NT2/D1 (cell line): ENCODE results near the gene RNF121.
"Not testable (repeated sequence)": the region's sequence is repeated elsewhere in the genome, so short reads cannot be mapped to it uniquely, and the experiment has no call there.

ENCODE experiments used
- DNase-seq: peaks from one replicate; pipeline ENCODE4 v3.0.0-alpha.2; 2011; ENCODE audit warnings: low read depth, low spot score
- H3K27me3 ChIP-seq: 2 replicates; pipeline ENCODE4 v1.6.0; 2011; ENCODE audit warnings: mild to moderate bottlenecking; ENCODE audit not compliant: insufficient read length, insufficient read depth
- H3K36me3 ChIP-seq: 2 replicates; pipeline ENCODE4 v1.6.1; 2011; ENCODE audit warnings: mild to moderate bottlenecking, low read length, mixed read lengths; ENCODE audit not compliant: insufficient read depth, insufficient read length
- H3K4me1 ChIP-seq: 2 replicates; pipeline ENCODE4 v1.5.1; 2011; ENCODE audit not compliant: insufficient read depth, insufficient read length
- H3K4me3 ChIP-seq: 2 replicates; pipeline ENCODE4 v1.5.1; 2011; ENCODE audit warnings: low read depth; ENCODE audit not compliant: insufficient read length
- H3K9ac ChIP-seq: 2 replicates; pipeline ENCODE4 v1.6.0; 2011; ENCODE audit warnings: low read depth; ENCODE audit not compliant: insufficient read length
- H3K9me3 ChIP-seq: 2 replicates; pipeline ENCODE4 v1.5.1; 2011; ENCODE audit warnings: mild to moderate bottlenecking, low read length; ENCODE audit not compliant: insufficient read depth
- SUZ12 ChIP-seq: IDR thresholded peaks from 2 replicates; pipeline ENCODE4 v1.6.1; 2011; ENCODE audit not compliant: insufficient read length, insufficient read depth; ENCODE audit errors: extremely low read depth
- YY1 ChIP-seq: IDR thresholded peaks from 2 replicates; pipeline ENCODE4 v1.6.1; 2011; ENCODE audit not compliant: insufficient read length, insufficient read depth
- ZNF274 ChIP-seq: IDR thresholded peaks from 2 replicates; pipeline ENCODE4 v1.6.1; 2011; ENCODE audit warnings: mild to moderate bottlenecking, low read depth, low read length

The RNF121 gene

DNA sequence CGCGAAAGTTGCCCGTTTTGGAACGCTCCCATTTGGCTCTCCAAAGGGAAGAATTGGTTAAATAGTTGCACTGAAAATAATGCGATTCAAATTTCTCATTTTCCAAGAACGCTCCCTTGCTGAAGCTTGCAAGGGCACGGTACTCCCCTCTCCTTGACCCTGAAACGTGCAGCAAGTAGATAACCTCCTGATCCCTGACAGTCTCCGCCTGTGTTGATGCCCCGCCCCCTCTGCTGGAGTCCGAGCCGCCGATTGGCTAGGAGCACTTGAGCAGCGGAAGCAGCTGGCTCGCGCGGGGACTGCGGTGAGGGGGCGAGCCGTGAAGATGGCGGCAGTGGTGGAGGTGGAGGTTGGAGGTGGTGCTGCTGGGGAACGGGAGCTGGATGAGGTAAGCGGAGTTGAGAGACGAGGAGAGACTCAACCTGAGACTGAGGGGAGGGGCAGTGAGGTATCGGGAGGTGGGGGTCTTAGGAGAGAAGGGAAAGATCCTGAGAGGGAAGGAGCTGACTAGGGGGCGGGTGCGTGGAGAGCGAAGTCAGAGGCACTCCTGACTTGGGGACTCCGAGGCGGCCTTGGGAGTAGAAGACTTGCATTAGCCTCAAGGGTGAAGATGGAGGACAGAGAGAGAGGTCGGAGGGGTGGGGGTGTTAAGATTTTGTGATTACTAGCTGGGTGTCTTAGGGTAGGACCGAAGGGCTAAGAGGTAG, at the start of gene RNF121:
Gene RNF121 (plus strand): TSS at position 310 of the 707 bp plus-strand sequence. CDS start 16 bp downstream, at position 326.
- Histone ChIP-seq H3K4me1 (no peaks in the 10 kb centered on the region), H3K27me3 (no peaks in the 10 kb centered on the region), H3K9me3 (no peaks in the 10 kb centered on the region), H3K4me3 (peak within 1 kb of the TSS; percentile 92), H3K36me3 (peaks cover 19% of the 10 kb centered on the region), H3K9ac (peak within 1 kb of the TSS; percentile 74)
- TF ChIP-seq YY1 (peak; percentile 80), SUZ12 (no peak)
- DNase-seq, result peak; percentile 94

DNA sequence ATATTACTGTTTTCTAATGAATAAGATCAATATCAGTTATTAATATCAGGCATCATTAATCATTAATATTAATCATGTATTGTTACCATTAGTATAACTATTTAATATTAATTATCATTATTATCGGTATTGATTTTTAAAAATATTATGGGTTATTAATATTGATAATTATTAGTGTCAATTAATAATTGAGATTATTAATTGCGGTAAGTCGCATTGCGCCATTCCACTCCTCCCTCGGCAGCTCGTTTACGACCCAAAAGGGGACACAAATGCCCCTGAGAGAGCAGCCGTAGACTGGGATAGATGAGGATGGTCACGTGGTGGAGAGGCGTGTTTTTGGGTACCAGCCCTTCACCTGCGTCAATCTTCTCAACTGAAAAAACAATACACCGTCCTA, 43.0 kb upstream of the RNF121 start:
- H3K4me1 ChIP-seq, H3K27me3 ChIP-seq, H3K4me3 ChIP-seq, DNase-seq, H3K9me3 ChIP-seq, H3K9ac ChIP-seq, H3K36me3 ChIP-seq: not testable (repeated sequence)

DNA sequence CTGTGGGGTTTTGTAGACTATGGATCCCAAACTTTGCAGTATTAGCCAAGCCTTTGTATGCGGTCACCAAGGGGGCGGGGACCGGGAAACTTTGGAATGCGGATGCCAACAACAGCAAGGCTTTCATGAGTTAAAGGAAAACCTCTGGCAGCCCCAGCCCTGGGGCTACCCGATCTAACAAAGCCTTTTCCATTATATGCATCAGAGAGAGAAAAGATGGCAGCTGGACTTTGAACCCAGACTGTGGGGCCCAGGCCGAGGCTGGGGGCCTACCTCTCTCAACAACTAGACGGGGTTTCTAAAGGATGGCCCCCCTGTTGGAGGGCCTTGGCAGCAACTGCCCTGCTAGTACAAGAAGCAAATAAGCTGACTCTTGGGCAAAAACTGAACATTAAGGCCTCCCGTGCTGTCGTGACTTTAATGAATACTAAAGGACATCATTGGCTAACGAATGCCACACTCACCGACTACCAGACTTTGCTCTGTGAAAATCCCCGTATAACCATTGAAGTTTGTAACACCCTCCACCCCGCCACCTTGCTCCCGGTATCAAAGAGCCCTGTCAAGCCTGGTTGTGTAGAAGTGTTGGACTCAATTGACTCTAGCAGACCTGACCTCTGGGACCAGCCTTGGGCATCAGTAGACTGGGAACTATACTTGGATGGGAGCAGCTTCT, 40.4 kb upstream of the RNF121 start:
- H3K4me3 ChIP-seq, H3K36me3 ChIP-seq, DNase-seq, H3K9me3 ChIP-seq, H3K4me1 ChIP-seq, H3K27me3 ChIP-seq, H3K9ac ChIP-seq: not testable (repeated sequence)

GRCh38 chr11:71889181-71889872, 39.5 kb upstream of the RNF121 start:
- not testable (repeated sequence) for H3K36me3 ChIP-seq, H3K4me3 ChIP-seq, H3K9me3 ChIP-seq, H3K4me1 ChIP-seq, H3K9ac ChIP-seq, H3K27me3 ChIP-seq, DNase-seq

- Histone ChIP-seq H3K27me3 (no peaks in the 10 kb centered on the region), H3K4me3 (no peak overlapping the region), H3K9me3 (no peaks in the 10 kb centered on the region), H3K9ac (no peak overlapping the region), H3K4me1 (no peaks in the 10 kb centered on the region), H3K36me3 (no peaks in the 10 kb centered on the region)
- no peak for TF ChIP-seq SUZ12
- no peak for TF ChIP-seq YY1
- no peak for TF ChIP-seq ZNF274
- DNase-seq, result no peak
Measured at GRCh38 chr11:71895961-71896360, 32.9 kb upstream of the RNF121 start.

DNA sequence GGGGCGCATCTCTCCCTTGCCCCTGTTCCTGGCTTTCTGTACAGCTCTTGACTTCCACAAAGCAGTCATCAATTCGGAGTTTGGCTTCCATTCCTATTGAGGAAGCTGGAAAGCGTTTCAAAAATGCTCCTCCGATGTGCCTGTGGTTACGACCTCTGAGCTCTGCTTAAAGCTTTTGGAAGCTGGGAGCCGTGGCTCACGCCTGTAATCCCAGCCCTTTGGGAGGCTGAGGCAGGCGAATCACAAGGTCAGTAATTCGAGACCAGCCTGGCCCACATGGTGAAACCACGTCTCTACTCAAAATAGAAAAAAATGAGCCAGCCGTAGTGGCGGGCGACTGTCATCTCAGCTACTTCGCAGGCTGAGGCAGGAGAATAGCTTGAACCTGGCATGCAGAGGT, 27.7 kb upstream of the RNF121 start:
- not testable (repeated sequence) for H3K9ac ChIP-seq, H3K27me3 ChIP-seq, H3K4me1 ChIP-seq, H3K9me3 ChIP-seq, DNase-seq, H3K4me3 ChIP-seq, H3K36me3 ChIP-seq

GRCh38 chr11:71908218-71908617, 20.6 kb upstream of the RNF121 start:
- Histone ChIP-seq H3K9ac (no peak overlapping the region), H3K9me3 (no peaks in the 10 kb centered on the region), H3K4me1 (no peaks in the 10 kb centered on the region), H3K36me3 (peaks cover 10% of the 10 kb centered on the region), H3K4me3 (no peak overlapping the region), H3K27me3 (no peaks in the 10 kb centered on the region)
- DNase-seq, result no peak
- no peak for TF ChIP-seq YY1
- TF ChIP-seq SUZ12, result no peak
- no peak for TF ChIP-seq ZNF274

DNA sequence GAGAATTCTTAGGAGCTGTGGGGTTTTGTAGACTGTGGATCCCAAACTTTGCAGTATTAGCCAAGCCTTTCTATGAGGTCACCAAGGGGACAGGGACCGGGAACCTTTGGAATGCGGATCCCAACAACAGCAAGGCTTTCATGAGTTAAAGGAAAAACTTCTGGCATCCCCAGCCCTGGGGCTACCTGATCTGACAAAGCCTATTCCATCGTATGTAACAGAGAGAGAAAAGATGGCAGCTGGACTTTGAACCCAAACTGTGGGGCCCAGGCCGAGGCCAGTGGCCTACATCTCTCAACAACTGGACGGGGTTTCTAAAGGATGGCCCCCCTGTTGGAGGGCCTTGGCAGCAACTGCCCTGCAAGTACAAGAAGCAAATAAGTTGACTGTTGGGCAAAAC, 18.1 kb upstream of the RNF121 start:
- H3K36me3 ChIP-seq, result peaks cover 23% of the 10 kb centered on the region
- H3K9me3 ChIP-seq, H3K27me3 ChIP-seq, H3K4me3 ChIP-seq, DNase-seq, H3K9ac ChIP-seq, H3K4me1 ChIP-seq: not testable (repeated sequence)

- DNase-seq, H3K9me3 ChIP-seq, H3K4me3 ChIP-seq, H3K27me3 ChIP-seq, H3K9ac ChIP-seq, H3K4me1 ChIP-seq: not testable (repeated sequence)
- peaks cover 30% of the 10 kb centered on the region for H3K36me3 ChIP-seq
Measured at GRCh38 chr11:71911321-71911985, 17.4 kb upstream of the RNF121 start.

GRCh38 chr11:71911986-71912340, 16.9 kb upstream of the RNF121 start:
- H3K36me3 ChIP-seq, result peaks cover 32% of the 10 kb centered on the region
- not testable (repeated sequence) for H3K4me3 ChIP-seq, H3K27me3 ChIP-seq, H3K9ac ChIP-seq, H3K4me1 ChIP-seq, DNase-seq, H3K9me3 ChIP-seq
